Measurements from ENCODE around the gene EMILIN1.
A peak's percentile ranks its signal among the peaks of the same experiment; 100 is the strongest.

The EMILIN1 gene

DNA sequence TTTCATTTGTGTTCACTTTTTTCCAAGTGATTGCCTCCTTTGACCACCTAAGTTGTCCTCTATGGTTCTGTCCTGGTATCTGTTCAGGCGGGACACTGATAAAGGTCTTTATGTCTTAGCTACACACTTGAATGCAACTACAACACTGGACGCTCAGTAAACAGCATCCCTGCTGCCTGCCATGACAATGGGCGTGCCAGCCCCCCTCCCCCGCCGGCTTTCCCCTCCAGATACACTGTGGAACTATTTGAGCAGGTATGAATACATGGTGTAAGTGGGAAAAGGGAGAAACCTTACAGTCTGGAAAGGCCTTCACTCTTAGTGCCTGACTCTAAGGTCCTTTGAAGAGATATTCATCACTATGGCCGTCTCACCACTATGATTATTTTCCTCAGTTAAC lies 21.2 kb upstream of the EMILIN1 start:
- Histone ChIP-seq H3K27ac (ENCODE audit: low read depth, low read length) (no peak overlapping the region), H3K36me3 (ENCODE audit: control insufficient read depth, insufficient read depth, low read length) (peaks cover 70% of the 10 kb centered on the region), H3K9ac (ENCODE audit: low read length) (no peak overlapping the region)

GRCh38 chr2:27058210-27058609 lies 20.2 kb upstream of the EMILIN1 start:
- H3K27ac ChIP-seq (ENCODE audit: low read depth, low read length): no peak overlapping the region
- no peaks in the 10 kb centered on the region for H3K9me3 ChIP-seq (ENCODE audit: control insufficient read depth, insufficient read depth, low read depth, low read length)
- H3K4me1 ChIP-seq (ENCODE audit: control insufficient read depth, insufficient read depth, low read length): no peaks in the 10 kb centered on the region
- H3K27me3 ChIP-seq (ENCODE audit: control insufficient read depth, insufficient read depth, low read length): no peaks in the 10 kb centered on the region
- no peak overlapping the region for H3K4me3 ChIP-seq (ENCODE audit: low read depth, low read length)
- H3K9ac ChIP-seq (ENCODE audit: low read length): no peak overlapping the region
- peaks cover 79% of the 10 kb centered on the region for H3K36me3 ChIP-seq (ENCODE audit: control insufficient read depth, insufficient read depth, low read length)

More for the DNA sequence above, 21.2 kb upstream of the EMILIN1 start:
- Histone ChIP-seq H3K4me1 (ENCODE audit: control insufficient read depth, insufficient read depth, low read length) (no peaks in the 10 kb centered on the region), H3K9me3 (ENCODE audit: control insufficient read depth, insufficient read depth, low read depth, low read length) (no peaks in the 10 kb centered on the region), H3K4me3 (ENCODE audit: low read depth, low read length) (no peak overlapping the region), H3K27me3 (ENCODE audit: control insufficient read depth, insufficient read depth, low read length) (no peaks in the 10 kb centered on the region)

DNA sequence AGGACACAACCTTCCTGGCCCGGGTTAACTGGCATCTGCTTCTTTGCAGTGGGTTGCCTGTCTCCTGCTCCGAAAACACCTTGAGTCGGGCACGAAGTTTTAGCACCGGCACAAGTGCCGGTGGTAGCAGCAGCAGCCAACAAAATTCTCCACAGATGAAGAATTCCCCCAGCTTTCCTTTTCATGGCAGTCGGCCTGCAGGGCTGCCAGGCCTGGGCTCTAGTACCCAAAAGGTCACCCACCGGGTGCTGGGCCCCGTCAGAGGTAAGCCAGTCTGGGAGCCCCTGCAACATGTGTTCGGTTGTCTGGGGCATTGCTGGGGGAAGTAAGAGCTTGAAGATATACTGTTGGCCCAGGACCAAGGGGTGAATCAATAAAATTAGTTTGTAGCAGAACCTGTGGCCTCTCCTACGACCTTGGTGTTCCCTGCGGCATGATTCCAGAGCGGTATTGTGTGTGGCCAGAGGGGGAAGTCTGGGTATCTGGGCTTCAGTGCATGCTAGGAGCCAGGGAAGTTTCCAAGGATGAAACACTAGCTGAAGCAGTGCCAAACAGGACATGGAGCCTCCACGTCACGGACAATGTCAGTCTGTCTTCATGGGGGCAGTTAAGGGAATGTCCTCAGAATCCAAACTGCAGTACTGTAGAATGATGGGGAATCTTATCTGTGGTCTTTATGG lies 19.1 kb upstream of the EMILIN1 start:
- no peaks in the 10 kb centered on the region for H3K9me3 ChIP-seq (ENCODE audit: control insufficient read depth, insufficient read depth, low read depth, low read length)
- H3K36me3 ChIP-seq (ENCODE audit: control insufficient read depth, insufficient read depth, low read length): peaks cover 72% of the 10 kb centered on the region
- H3K4me1 ChIP-seq (ENCODE audit: control insufficient read depth, insufficient read depth, low read length): no peaks in the 10 kb centered on the region

GRCh38 chr2:27060323-27060722 lies 18.1 kb upstream of the EMILIN1 start:
- no peaks in the 10 kb centered on the region for H3K4me1 ChIP-seq (ENCODE audit: control insufficient read depth, insufficient read depth, low read length)
- no peaks in the 10 kb centered on the region for H3K27me3 ChIP-seq (ENCODE audit: control insufficient read depth, insufficient read depth, low read length)
- peaks cover 67% of the 10 kb centered on the region for H3K36me3 ChIP-seq (ENCODE audit: control insufficient read depth, insufficient read depth, low read length)
- H3K27ac ChIP-seq (ENCODE audit: low read depth, low read length): no peak overlapping the region
- no peaks in the 10 kb centered on the region for H3K9me3 ChIP-seq (ENCODE audit: control insufficient read depth, insufficient read depth, low read depth, low read length)
- no peak overlapping the region for H3K9ac ChIP-seq (ENCODE audit: low read length)
- no peak overlapping the region for H3K4me3 ChIP-seq (ENCODE audit: low read depth, low read length)

More for the DNA sequence above, 19.1 kb upstream of the EMILIN1 start:
- Histone ChIP-seq H3K4me3 (ENCODE audit: low read depth, low read length) (no peak overlapping the region), H3K27ac (ENCODE audit: low read depth, low read length) (no peak overlapping the region), H3K27me3 (ENCODE audit: control insufficient read depth, insufficient read depth, low read length) (no peaks in the 10 kb centered on the region), H3K9ac (ENCODE audit: low read length) (no peak overlapping the region)

- Histone ChIP-seq H3K27ac (ENCODE audit: low read depth, low read length) (no peak overlapping the region), H3K9me3 (ENCODE audit: control insufficient read depth, insufficient read depth, low read depth, low read length) (no peaks in the 10 kb centered on the region), H3K36me3 (ENCODE audit: control insufficient read depth, insufficient read depth, low read length) (peaks cover 61% of the 10 kb centered on the region)
Measured at GRCh38 chr2:27065128-27065527, 13.3 kb upstream of the EMILIN1 start.

DNA sequence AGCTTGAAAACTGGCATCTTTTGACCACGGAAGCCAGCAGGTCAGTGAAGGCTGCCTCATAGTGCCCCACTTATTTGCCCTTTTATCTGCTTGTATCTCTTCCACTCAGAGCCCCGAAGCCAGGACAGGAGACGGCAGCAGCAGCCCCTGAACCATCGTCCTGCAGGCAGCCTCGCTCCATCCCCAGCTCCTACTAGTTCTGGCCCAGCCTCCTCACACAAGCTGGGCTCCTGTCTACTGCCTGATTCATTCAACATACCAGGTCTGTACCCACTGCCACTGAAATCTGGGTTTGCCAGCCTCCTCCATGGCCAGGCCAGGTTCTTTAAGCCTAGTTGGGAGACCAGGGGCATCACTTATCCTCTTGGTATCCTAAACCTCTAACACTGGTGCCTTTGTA lies 11.0 kb upstream of the EMILIN1 start:
- Histone ChIP-seq H3K4me3 (ENCODE audit: low read depth, low read length) (no peak overlapping the region), H3K27me3 (ENCODE audit: control insufficient read depth, insufficient read depth, low read length) (no peaks in the 10 kb centered on the region), H3K4me1 (ENCODE audit: control insufficient read depth, insufficient read depth, low read length) (peaks cover 5% of the 10 kb centered on the region), H3K9me3 (ENCODE audit: control insufficient read depth, insufficient read depth, low read depth, low read length) (no peaks in the 10 kb centered on the region), H3K27ac (ENCODE audit: low read depth, low read length) (no peak overlapping the region), H3K9ac (ENCODE audit: low read length) (no peak overlapping the region), H3K36me3 (ENCODE audit: control insufficient read depth, insufficient read depth, low read length) (peaks cover 52% of the 10 kb centered on the region)

More at GRCh38 chr2:27065128-27065527, 13.3 kb upstream of the EMILIN1 start:
- Histone ChIP-seq H3K4me3 (ENCODE audit: low read depth, low read length) (no peak overlapping the region), H3K27me3 (ENCODE audit: control insufficient read depth, insufficient read depth, low read length) (no peaks in the 10 kb centered on the region), H3K9ac (ENCODE audit: low read length) (no peak overlapping the region), H3K4me1 (ENCODE audit: control insufficient read depth, insufficient read depth, low read length) (no peaks in the 10 kb centered on the region)

GRCh38 chr2:27069436-27069835 lies 9.0 kb upstream of the EMILIN1 start:
- H3K4me1 ChIP-seq (ENCODE audit: control insufficient read depth, insufficient read depth, low read length): peaks cover 12% of the 10 kb centered on the region
- no peak overlapping the region for H3K9ac ChIP-seq (ENCODE audit: low read length)
- H3K9me3 ChIP-seq (ENCODE audit: control insufficient read depth, insufficient read depth, low read depth, low read length): no peaks in the 10 kb centered on the region
- peaks cover 45% of the 10 kb centered on the region for H3K36me3 ChIP-seq (ENCODE audit: control insufficient read depth, insufficient read depth, low read length)
- no peaks in the 10 kb centered on the region for H3K27me3 ChIP-seq (ENCODE audit: control insufficient read depth, insufficient read depth, low read length)
- H3K4me3 ChIP-seq (ENCODE audit: low read depth, low read length): no peak overlapping the region
- no peak overlapping the region for H3K27ac ChIP-seq (ENCODE audit: low read depth, low read length)

GRCh38 chr2:27069961-27070618 lies 8.3 kb upstream of the EMILIN1 start:
- H3K27me3 ChIP-seq (ENCODE audit: control insufficient read depth, insufficient read depth, low read length): no peaks in the 10 kb centered on the region
- H3K4me3 ChIP-seq (ENCODE audit: low read depth, low read length): peak overlapping the region; percentile 83
- no peaks in the 10 kb centered on the region for H3K9me3 ChIP-seq (ENCODE audit: control insufficient read depth, insufficient read depth, low read depth, low read length)
- no peak overlapping the region for H3K27ac ChIP-seq (ENCODE audit: low read depth, low read length)
- H3K4me1 ChIP-seq (ENCODE audit: control insufficient read depth, insufficient read depth, low read length): peaks cover 12% of the 10 kb centered on the region
- no peak overlapping the region for H3K9ac ChIP-seq (ENCODE audit: low read length)
- peaks cover 41% of the 10 kb centered on the region for H3K36me3 ChIP-seq (ENCODE audit: control insufficient read depth, insufficient read depth, low read length)

- Histone ChIP-seq H3K27ac (ENCODE audit: low read depth, low read length) (peak overlapping the region; percentile 52; the same call in 1 of the 2 replicates), H3K9me3 (ENCODE audit: control insufficient read depth, insufficient read depth, low read depth, low read length) (no peaks in the 10 kb centered on the region), H3K4me1 (ENCODE audit: control insufficient read depth, insufficient read depth, low read length) (peaks cover 12% of the 10 kb centered on the region), H3K27me3 (ENCODE audit: control insufficient read depth, insufficient read depth, low read length) (no peaks in the 10 kb centered on the region), H3K4me3 (ENCODE audit: low read depth, low read length) (peak overlapping the region; percentile 83), H3K36me3 (ENCODE audit: control insufficient read depth, insufficient read depth, low read length) (peaks cover 35% of the 10 kb centered on the region), H3K9ac (ENCODE audit: low read length) (peak overlapping the region; percentile 81)
Measured at GRCh38 chr2:27070653-27071276, 7.7 kb upstream of the EMILIN1 start.

GRCh38 chr2:27071277-27071989 lies 7.0 kb upstream of the EMILIN1 start, which contains the start of gene OST4:
Gene OST4 (minus strand): TSS chr2:27071654.
- Histone ChIP-seq H3K27me3 (ENCODE audit: control insufficient read depth, insufficient read depth, low read length) (no peaks in the 10 kb centered on the region), H3K4me3 (ENCODE audit: low read depth, low read length) (peak within 1 kb of the TSS; percentile 83), H3K9me3 (ENCODE audit: control insufficient read depth, insufficient read depth, low read depth, low read length) (no peaks in the 10 kb centered on the region), H3K36me3 (ENCODE audit: control insufficient read depth, insufficient read depth, low read length) (peaks cover 32% of the 10 kb centered on the region), H3K9ac (ENCODE audit: low read length) (peak within 1 kb of the TSS; percentile 81), H3K27ac (ENCODE audit: low read depth, low read length) (peak within 1 kb of the TSS; percentile 52; the same call in 1 of the 2 replicates), H3K4me1 (ENCODE audit: control insufficient read depth, insufficient read depth, low read length) (peaks cover 12% of the 10 kb centered on the region)
